ENCODE data around the gene RAPGEF6.
"Not testable (repeated sequence)": the region's sequence is repeated elsewhere in the genome, so short reads cannot be mapped to it uniquely, and the experiment has no call there.

RAPGEF6 gene

DNA sequence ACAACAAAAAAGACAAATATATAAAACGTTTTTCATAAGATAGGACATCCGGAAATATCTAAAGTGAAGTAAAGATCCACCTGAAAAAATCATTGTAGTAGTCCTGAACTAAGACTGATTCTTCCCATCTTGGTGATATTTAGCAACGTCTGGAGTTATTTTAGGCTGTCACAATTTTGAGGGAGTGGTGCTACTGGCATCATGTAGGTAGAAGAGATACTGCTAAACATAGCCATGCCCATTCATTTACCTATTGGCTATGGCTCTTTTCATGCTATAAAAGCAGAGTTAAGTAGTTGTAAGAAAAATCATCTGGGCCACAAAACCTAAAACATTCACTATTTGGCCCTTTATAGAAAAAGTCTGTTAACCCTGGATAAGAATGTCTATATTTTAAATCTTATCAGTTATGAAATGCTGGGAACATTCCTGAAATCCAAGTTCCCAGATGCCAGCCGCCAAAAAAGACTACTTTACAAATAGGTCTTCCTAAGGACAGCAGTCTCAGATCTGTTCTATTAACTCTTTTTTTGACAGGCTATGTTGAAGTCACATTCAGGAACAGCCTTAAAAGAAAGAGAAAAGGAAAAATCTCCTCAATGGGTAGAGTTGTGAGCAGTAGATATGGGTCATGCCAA is 27.0 kb downstream of the RAPGEF6 start:
- TF ChIP-seq, protein P1, sequence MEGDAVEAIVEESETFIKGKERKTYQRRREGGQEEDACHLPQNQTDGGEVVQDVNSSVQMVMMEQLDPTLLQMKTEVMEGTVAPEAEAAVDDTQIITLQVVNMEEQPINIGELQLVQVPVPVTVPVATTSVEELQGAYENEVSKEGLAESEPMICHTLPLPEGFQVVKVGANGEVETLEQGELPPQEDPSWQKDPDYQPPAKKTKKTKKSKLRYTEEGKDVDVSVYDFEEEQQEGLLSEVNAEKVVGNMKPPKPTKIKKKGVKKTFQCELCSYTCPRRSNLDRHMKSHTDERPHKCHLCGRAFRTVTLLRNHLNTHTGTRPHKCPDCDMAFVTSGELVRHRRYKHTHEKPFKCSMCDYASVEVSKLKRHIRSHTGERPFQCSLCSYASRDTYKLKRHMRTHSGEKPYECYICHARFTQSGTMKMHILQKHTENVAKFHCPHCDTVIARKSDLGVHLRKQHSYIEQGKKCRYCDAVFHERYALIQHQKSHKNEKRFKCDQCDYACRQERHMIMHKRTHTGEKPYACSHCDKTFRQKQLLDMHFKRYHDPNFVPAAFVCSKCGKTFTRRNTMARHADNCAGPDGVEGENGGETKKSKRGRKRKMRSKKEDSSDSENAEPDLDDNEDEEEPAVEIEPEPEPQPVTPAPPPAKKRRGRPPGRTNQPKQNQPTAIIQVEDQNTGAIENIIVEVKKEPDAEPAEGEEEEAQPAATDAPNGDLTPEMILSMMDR (conservative IDR thresholded peaks at IDR 0.05), result no peak
- no peak overlapping the region for H3K27ac ChIP-seq

DNA sequence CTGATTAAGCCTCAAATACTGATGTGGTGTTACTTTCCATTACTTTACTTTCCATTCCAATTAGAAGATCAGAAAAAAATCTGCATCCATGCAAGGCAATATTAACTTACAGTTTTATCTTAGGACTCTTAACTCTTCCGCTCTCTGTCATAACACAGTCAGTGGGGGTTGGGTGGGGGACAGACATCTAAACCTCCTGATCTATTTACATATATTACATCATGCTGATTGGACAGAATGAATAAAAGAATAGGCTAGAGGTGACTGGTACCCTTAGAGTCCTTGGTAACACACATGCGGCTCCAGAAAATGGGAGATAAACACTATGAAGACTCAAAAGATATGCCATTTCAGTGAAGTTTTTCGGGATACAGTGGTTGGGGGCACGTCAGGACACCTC is 27.6 kb downstream of the RAPGEF6 start:
- TF ChIP-seq, protein P1 (conservative IDR thresholded peaks at IDR 0.05), result no peak
- H3K27ac ChIP-seq, result no peak overlapping the region

DNA sequence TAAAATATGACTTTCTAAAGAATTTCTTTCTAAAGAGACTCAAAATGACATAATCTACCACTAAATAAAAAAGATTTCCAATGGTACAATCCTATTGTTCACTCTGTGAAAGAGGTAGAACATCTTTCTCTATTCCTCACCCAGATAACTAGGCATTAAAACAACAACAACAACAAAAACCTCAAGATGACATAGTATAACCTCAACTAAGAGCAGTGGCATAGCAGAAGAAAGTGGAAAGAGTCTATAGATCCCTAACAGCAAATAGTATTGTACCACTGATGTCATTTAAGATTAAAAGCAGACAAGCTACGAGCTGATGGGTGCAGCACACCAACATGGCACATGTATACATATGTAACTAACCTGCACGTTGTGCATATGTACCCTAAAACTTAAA is 29.9 kb downstream of the RAPGEF6 start:
- TF ChIP-seq, protein P1 (conservative IDR thresholded peaks at IDR 0.05), result no peak
- H3K27ac ChIP-seq, result no peak overlapping the region

DNA sequence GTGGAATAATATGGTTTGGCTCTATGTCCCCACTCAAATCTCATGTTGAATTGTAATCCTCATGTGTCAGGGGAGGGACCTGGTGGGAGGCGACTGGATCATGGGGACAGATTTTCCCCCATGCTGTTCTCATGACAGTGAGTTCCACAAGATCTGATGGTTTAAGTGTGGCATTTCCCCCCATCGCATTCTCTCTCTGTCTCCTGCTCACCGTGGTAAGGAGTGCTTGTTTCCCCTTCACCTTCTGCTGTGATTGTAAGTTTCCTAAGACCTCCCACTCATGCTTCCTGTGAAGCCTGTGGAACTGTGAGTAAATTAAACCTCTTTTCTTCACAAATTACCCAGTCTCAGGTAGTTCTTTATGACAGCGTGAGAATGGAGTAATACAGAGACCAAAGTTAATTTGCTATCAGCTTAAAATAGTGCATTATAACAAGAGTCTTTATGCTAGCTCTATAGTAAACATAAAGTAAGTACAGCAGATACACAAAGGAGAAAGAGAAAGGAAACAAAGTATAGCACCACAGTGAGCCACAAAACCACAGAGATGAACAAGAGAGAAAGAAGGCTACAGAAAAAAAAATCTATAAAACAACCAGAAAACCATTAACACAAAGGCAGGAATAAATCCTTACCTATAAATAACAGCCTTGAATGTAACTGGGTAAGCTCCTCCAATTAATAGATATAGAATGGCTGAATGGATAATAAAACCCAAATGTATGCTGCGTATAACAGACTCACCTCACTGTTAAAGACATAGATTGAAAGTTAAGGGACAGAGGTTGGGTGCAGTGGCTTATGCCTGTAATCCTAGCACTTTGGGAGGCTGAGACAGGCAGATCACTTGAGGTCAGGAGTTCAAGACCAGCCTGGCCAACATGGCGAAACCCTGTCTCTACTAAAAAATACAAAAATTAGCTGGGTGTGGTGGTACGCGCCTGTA is 39.7 kb downstream of the RAPGEF6 start:
- no peak overlapping the region for H3K27ac ChIP-seq
- TF ChIP-seq, protein P1 (conservative IDR thresholded peaks at IDR 0.05), result no peak

DNA sequence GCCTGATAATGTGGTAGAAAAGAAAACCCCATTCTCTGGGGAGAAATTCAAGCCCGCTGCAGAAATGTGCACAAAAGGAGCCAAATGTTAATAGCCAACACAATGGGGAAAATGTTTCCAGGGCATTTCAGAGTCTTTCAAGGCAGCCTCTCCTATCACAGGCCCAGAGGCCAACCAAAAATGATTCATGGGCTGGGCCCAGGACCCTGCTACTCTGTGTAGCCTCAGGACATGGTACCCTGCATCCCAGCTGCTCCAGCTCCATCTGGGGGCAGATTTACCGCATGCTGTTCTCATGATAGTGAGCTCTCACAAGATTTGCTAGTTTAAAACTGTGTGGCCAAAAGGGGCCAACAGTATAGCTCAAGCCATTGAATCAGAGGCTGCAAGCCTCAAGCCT is 41.1 kb downstream of the RAPGEF6 start:
- TF ChIP-seq, protein P1 (conservative IDR thresholded peaks at IDR 0.05), result no peak
- no peak overlapping the region for H3K27ac ChIP-seq

DNA sequence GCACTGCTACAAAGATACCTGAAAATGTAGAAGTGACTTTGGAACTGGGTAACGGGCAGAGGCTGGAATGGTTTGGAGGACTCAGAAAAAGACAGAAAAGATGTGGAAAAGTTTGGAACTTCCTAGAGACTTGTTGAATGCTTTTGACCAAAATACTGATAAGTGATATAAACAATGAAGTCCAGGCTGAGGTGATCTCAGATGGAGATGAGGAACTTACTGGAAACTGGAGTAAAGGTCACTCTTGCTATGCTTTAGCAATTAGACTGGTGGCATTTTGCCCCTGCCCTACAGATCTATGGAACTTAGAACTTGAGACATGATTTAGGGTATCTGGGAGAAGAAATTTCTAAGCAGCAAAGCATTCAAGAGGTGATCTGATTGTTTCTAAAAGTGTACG is 41.6 kb downstream of the RAPGEF6 start:
- not testable (repeated sequence) for H3K27ac ChIP-seq

DNA sequence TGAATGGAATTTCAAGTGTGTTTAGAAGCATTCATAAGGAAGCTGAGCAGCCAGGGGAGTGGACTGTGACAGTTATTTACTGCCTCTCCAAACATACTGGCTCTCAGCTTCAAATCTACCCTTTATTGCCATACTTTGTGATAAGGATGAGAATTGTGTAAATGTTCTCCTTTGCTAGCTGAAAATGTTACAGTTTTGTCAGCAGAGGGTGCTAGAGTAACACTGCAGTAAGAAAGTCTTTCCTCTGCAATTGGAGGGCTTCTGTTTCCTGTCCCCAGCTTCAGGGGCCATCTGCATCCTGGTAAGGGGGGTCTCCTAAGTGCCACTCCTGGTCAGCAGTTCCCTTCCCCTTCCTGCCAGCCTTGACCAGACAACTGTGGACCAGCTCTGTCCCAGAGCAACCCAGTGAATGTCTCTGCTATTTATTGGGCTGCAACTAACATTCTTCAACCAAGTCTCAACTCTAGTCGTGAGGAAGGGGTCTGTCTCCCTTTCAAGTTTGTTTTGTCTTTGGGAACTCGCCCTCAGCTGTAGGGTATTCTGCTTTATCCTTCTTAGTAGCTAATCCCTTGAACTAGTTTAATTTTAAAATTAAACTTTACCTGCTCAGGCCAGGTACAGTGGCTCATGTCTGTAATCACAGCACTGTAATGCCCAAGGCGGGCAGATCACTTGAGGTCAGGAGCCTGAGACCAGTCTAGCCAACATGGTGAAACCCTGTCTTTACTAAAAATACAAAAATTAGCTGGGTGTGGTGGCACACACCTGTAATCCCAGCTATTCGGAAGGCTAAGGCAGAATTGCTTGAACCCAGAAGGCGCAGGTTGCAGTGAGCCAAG is 45.3 kb downstream of the RAPGEF6 start:
- H3K27ac ChIP-seq, result no peak overlapping the region
- TF ChIP-seq, protein P1 (conservative IDR thresholded peaks at IDR 0.05), result peak; percentile 95
